ENCODE results near the gene DCK. TPM values are rescaled to one million over a fixed set of nuclear protein-coding genes. Genes with fewer than 3 reads are reported as not detected.

Gene DCK
- total RNA-seq, result 20.4 and 21.9 TPM in 2 replicates

DNA sequence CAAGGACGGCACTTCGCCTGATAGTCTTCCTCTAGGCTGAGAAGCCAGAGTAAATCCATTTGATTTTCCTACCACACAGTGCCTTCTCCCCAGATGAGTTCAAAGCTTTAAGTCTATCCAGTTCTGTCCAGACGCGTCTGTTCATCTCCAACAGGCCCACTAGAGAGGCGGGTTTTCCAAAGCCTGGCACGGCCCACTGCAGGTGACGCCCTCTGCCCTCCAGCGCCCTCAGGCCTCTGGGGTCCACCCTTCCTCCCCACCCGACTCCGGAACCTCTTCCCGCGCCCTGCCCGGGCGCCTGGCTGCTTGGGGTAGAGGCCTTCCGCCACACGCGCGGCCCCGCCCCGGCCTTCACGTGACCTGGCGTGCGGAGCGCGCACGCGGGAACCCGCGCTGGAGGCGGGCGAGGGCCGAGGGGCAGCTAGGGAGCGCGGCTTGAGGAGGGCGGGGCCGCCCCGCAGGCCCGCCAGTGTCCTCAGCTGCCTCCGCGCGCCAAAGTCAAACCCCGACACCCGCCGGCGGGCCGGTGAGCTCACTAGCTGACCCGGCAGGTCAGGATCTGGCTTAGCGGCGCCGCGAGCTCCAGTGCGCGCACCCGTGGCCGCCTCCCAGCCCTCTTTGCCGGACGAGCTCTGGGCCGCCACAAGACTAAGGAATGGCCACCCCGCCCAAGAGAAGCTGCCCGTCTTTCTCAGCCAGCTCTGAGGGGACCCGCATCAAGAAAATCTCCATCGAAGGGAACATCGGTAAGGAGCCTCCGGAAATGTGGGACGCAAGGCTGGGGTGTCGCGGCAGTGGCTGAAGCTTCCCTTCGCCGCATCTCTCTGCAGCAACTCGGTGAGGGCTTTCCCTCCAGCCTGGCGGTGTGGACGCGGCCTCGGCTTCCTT lies at the start of gene DCK:
DCK (plus strand) TSS at position 469 of the 888 bp plus-strand sequence; CDS start at position 656, 187 bp downstream.

Other genes with a start within 250 kb of the DCK start
- 56.0 and 75.7 TPM in 2 replicates for gene GRSF1, start 153.8 kb upstream of the DCK start, total RNA-seq
- gene MOB1B, start 91.3 kb upstream of the DCK start, total RNA-seq, result 10.0 and 14.2 TPM in 2 replicates